ENCODE measurements around the gene CNOT8.
"Not testable (repeated sequence)": the region's sequence is repeated elsewhere in the genome, so short reads cannot be mapped to it uniquely, and the experiment has no call there.

DNA sequence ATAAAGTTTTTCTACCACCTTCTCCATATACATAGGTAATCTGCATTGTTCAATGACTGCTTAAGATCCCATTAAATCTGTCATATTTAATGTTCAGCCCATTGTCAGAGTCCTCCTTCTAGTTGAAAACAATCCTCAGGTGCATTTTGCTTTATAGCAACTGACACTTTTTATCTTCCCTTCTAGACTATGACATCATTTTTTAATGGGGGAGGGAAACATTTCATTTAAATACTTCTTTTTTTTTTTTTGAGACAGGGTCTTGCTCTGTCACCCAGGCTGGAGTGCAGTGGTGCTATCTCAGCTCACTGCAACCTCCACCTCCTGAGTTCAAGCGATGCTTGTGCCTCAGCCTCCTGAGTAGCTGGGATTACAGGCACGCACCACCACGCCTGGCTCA lies 25.6 kb upstream of the CNOT8 start:
- TF ChIP-seq, protein P1, sequence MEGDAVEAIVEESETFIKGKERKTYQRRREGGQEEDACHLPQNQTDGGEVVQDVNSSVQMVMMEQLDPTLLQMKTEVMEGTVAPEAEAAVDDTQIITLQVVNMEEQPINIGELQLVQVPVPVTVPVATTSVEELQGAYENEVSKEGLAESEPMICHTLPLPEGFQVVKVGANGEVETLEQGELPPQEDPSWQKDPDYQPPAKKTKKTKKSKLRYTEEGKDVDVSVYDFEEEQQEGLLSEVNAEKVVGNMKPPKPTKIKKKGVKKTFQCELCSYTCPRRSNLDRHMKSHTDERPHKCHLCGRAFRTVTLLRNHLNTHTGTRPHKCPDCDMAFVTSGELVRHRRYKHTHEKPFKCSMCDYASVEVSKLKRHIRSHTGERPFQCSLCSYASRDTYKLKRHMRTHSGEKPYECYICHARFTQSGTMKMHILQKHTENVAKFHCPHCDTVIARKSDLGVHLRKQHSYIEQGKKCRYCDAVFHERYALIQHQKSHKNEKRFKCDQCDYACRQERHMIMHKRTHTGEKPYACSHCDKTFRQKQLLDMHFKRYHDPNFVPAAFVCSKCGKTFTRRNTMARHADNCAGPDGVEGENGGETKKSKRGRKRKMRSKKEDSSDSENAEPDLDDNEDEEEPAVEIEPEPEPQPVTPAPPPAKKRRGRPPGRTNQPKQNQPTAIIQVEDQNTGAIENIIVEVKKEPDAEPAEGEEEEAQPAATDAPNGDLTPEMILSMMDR (IDR thresholded peaks at IDR 0.05; ENCODE audit: borderline replicate concordance, extremely low read depth, low read length, poor library complexity, severe bottlenecking): not testable (repeated sequence)
- TF ChIP-seq EZH2 (IDR thresholded peaks at IDR 0.05; ENCODE audit: borderline replicate concordance, low read depth, low read length, severe bottlenecking): not testable (repeated sequence)

Measured in DND-41 (cell line).